ENCODE results near the gene RAD51B.
"Not testable (repeated sequence)": the region's sequence is repeated elsewhere in the genome, so short reads cannot be mapped to it uniquely, and the experiment has no call there.

Gene RAD51B

DNA sequence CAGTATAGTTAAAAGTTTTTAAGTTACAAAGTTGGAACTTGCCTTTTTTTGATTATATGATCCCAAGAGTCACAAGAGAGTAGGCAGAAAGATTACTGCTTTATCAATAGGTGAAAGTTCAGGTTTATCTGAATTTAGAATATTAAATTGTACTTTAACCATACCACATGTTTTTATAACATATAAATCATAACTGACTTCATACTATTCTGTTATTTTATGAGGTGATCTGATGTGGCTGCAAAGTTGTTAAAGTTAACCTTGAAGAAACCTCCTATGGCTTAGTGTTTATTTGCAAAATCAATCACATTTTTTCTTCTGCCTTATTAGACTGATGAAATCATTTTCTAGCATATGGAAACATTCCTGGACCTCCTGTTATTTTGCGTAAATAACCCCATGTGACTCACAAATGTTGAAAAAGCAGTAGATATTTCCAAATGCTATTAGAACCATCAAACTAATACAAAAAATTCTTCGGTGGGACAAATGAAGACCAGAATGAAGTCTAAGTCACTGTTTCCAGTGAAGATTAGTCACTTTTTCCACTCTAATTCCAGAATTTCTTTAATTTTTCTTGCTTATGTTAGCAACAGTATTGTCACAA, 132.1 kb downstream of the RAD51B start:
- DNase-seq, result no peak

DNA sequence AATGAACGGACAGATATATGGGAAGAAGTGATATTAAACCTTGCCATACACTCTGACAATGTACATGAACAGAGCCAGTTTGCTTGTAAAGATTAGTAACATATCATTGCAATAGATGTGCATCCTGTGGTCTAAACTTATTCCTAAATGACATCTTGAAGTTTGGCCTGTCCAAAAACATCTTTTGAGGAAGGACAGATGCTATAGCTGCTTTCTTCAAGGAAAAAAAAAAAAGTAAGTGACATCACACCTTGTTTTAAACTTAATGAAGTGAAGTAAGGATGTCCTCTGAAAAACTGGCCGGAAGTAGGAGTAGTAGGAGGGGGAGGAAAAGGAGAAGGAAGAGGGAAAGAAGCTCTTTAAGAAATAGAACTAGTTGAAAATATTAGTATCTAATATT, 132.8 kb downstream of the RAD51B start:
- no peak for DNase-seq

DNA sequence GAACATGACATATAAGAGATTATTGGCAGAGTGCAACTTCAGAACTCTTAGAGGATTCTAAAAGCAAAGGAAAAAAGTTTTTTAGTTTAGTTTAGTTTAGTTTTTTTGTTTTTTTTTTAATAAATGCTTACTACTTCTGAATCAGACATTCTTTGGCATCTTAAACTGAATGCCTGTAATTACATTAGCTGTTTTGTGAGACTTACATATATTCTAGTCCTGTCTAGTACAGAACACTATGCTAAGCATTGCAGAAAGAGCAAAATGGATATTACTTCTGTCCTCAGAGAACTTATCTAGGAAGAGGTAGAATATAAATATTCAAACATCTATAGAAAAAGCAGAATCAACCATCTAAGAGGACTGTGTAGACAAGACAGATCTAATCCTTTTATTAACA, 133.2 kb downstream of the RAD51B start:
- DNase-seq, result no peak

DNA sequence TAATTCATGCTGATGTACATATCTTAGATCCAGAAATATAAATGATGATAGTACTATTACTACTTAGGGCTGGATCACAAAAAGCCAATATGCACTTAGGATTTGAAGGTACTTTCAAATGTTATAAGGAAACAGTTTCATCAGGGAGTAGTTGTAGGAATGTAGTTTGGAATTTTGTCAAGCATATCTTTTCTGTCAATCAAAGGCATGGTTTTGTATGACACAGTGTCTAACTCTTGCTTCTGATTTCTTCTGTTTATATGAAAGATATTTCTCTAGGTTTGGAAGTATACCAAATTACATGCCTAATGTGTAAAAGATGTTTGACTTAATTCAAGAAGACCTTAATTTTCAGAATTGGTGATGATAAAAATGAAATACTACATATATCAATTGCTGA, 135.7 kb downstream of the RAD51B start:
- DNase-seq, result no peak

DNA sequence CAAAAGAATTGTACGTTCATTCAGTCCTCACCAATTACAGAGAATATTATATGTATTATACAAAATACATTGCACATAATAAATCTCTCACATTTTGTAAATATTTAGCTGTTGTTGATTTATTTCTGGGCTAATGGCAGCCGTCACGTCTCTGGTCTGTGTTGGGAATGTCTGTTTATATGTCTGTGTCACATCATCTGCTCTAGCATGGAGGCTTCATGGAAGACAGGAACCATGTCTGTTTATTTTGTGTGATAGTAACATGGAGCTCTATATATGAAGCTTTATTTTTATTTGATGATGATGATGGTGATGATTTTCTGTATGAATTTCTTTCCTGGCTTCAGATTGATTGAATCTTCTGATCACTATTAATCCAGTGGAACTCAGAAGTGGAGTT, 138.4 kb downstream of the RAD51B start:
- no peak for DNase-seq

DNA sequence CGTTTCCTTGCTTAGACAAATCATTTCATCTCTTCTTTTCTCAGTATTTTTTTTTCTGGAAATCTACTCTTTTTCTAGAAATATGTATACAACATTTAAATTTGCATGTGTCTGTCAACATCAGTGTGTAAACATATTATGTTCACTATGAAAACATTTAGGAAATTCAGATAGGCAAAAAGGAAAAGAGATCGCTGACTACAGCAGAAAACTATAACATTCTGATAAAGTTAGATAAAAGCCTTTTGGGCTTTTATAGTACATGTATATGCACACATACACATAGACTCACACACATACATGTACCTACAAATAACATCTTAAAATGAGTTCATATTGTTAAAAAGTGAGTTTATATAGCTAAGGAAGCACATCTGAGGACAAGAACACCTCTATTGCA, 142.1 kb downstream of the RAD51B start:
- no peak for DNase-seq

DNA sequence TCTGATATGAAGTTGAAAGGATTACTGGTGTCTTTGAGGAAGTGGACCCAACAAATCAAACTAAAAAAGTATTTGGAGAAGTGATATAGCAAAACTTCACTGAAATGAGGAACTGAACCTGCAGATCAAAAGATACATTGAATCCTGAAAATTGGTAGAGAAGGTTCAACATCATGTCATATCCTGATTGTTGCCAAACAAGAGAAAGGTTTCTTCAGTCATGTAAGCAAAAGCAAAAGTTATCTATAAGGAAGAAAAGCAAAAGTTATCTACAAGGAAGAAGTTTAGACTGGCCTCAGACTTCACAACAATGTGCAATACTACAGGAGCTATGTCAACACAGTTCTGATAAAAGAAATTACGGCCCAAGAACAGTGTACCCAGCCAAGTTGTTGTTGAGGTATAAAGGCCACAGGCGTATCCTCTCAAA, 142.7 kb downstream of the RAD51B start:
- DNase-seq, result peak in 1 of 2 donors; percentile 6

DNA sequence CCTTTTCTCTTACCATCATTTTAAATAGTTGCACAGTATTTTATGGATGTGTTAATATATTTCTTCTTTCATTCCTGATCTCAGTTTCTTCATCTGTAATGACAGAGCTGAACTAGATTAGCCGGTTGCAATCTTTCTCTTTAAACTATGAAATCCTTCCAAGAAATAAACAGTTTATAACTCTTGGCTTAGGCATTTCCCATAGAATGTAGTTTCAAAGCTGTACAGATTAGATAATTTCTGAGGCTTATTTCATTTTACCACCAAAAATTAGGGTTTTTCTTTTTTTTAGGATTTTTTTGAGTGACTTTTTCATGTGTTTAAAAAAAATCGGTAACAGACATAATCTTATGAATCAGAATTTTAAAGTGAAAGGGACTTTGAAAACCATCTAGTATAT, 144.0 kb downstream of the RAD51B start:
- no peak for DNase-seq

DNA sequence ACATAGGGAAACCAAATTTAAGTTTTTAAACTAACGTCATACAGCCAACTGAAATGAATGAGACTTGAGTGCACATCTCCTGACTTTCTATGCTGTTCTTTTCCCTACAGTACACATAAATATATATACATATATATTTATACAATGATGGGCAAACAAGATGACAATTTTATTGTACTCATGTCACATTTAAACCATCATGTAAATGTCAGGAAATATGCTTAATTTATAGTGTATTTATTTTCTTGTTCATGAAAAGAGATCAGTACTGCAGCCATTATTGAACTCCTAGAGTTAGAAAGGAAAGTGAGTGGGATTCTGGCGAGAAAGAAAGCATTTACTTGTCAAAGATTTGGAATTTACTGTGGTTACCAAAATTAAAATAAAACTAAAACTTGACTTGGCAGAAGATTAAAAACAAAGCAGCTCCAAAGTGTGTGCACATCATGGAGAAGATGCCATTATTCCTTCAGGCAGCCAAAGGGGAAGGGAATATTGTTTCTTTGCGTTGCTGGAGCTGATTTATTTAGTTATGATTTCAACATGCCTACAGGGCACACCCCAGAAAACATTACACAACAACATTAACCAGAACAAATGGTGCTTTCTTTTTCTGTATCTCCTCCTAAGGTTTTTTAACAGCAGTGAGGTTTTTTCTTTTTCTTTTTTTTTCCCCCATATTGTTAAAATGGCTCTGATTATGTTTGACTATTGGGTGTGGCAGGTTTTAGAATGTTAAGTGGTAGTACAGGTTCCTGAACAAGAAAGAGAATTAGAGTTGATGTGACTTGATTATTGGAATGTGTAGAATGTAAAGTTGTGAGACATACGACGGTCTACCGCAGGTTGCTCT, 144.6 kb downstream of the RAD51B start:
- no peak for DNase-seq

DNA sequence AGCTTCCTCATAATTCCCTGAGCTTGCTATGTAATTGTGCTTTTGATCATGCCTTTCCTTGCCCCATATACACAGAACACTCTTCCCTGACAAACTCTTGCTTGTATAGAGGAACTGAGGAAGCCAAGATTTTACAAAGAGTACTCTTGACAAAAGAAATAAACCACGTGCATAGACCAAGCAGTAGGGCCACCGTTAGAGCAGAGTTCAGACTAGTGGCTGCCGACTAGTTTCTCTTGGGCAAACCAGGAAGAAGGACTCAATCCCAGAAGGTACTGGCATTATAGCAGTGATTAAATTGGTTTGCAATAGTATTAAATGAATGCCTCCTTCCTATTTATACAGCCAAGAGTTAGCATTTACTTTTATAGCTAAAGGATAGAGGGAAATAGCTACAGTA, 146.1 kb downstream of the RAD51B start:
- no peak for DNase-seq

DNA sequence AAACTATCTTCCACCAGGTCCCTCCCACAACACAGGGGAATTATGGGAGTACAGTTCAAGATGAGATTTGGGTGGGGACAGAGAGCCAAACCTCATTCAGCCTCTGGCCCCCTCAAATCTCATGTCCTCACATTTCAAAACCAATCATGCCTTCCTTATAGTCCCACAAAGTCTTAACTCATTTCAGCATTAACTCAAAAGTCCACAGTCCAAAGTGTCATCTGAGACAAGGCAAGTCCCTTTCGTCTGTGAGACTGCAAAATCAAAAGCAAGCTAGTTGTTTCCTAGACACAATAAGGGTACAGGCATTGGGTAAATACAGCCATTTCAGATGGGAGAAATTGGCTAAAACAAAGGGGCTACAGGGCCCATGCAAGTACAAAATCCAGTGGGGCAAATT, 147.6 kb downstream of the RAD51B start:
- no peak for DNase-seq

DNA sequence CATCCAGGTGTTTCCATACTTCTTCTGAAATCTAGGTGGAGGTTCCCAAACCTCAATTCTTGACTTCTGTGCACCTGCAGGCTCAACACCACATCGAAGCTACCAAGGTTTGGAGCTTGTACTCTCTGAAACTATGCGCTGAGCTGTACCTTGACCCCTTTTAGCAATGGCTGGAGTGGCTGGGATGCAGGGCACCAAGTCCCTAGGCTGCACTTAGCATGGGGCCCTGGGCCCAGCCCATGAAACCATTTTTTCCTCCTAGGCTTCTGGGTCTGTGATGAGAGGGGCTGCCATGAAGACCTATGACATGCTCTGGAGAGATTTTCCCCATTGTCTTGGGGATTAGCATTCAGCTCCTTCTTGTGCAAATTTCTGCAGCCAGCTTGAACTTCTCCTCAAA, 148.4 kb downstream of the RAD51B start:
- DNase-seq, result not testable (repeated sequence)

DNA sequence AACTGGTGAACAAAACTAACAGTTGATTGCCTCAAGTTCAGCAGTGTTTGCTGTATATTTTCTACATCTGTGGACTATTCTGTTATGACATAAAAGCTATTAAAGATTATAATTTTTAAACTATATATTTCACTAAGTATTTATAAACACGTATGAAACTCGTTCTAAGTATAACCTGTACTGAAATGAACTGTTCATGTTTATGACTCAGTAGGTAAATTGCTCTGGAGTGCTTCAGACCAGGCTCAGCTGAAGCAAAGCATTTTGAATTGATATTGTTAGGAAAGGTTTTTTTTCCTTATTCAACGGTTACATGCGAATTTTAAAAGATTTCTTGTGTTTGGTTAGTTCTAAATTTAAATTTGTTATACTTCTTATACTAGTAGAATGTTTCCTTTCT, 151.3 kb downstream of the RAD51B start:
- DNase-seq, result no peak

DNA sequence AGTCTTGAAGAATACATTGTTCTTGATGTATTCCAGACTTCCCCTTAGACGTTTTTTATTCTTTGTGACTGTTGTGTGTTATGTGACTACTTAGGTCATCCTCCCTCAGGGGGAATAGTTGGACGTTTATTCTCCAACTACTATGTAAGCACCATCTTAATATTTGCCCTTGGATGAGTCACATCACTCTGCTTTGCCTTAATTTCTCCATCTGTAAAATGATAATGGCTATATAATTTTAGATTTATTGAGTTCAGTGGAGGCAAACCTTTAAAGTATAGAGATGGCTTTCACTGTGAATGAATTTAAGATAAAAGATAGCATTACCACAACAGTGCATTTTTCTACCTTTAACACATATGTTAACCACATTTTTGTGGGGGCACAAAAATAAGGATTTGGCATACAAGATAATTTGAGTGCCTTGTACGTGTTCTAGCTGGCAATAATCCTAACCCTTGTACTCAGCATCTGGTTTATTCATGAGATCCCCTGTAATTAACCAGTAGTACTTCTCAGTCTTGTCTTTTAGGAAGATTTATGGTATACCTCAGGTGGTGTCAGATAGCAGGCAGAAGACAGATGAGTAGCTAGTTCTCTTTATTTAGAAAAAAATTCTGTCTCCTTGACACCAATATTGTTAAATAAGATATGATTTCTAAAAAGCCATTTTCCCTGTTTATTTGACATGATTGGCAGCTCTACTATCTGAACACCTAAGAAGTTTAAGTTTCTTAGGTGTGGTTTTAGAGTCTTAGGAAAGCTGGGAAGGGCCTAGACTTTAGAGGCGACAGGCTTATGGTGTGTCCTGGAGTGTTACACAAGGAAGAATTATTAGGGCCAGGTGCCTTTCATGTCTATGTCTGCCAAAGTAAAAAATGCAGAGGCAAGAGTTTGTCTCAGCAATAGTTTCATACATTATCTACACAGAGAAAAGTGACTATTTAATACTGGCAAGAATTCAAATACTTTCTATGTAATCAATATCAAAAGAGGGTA, 152.3 kb downstream of the RAD51B start:
- DNase-seq, result no peak

DNA sequence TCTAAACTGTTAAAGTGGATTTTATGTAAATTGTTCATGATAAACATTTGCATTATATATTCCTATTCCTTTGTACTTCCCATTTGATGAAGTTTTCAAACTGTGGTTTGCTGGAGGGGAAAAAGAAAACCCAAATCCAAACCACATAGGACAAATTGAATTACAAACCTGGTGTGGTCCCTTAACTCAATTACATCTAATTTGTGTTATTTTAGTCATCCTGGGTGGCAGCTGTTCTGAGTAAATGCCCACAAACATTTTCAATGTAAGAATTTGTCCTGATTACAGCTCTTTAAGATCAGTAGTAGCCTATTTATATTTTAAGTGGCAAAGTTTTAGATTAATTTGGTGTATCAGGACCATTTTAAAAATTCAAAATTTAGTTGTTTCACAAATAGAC, 153.9 kb downstream of the RAD51B start:
- no peak for DNase-seq

DNA sequence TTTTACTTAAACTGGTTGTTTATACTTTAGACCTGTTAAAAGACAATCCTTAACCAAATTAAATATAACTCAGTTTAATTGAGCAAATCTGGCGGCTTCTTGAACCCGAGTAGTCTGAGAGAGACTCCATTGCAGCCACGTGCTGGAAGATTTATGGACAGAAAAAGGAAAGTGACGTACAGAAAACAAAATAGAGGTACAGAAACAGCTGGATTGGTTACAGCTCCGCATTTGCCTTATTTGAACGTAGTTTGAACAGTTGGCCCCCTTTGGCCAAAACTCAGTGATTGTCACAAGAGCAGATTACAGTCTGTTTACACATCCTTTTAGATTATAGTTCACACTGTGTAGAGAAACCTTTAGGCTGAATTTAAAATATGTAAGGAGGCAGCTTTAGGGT, 155.9 kb downstream of the RAD51B start:
- DNase-seq, result no peak

DNA sequence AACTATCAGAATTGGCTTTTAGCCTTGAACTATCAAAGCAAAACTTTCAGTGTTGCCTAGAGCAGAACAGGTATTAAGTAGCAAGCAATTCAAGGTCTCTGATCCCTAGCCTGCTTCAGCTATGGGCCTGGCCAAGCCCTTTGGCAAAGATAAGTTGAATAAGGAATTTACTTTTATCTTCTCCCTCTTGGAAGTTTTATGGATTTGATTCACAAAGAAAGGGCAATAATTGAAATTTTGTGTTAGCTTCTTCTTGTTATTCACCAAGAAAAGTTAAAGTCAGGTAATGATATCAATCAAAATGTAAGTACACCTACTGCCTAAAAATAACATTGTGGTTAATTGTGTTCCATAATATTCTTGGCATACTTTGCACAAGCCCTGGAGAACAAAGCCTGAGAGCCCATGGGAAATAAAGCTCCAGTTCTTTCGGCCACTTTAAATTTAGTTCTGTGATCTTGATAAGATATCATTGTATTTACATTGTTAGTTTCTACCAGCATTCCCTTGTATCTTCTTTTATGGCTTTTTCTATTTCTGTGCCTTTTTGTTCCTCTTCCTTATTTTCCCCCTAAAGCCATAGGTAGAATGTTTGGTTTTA, 158.0 kb downstream of the RAD51B start:
- no peak for DNase-seq

DNA sequence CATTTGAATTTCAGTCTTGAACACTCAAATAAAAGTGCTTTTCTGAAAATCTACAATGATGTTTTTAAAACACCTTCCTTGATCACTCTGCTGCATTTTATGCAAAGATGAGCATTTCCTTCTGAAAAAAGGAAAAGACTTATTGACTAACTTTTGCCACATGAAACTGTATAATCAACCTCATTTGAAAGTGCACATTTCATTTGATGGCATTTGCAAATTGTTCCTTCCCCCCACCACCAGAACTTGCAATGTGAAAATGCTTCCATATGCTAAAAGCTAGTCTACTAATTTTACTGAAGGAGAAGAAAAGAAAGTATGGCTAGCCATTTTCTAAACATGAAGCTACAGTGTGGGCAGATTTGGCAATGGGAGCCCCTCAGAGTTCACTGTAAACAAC, 159.2 kb downstream of the RAD51B start:
- no peak for DNase-seq

DNA sequence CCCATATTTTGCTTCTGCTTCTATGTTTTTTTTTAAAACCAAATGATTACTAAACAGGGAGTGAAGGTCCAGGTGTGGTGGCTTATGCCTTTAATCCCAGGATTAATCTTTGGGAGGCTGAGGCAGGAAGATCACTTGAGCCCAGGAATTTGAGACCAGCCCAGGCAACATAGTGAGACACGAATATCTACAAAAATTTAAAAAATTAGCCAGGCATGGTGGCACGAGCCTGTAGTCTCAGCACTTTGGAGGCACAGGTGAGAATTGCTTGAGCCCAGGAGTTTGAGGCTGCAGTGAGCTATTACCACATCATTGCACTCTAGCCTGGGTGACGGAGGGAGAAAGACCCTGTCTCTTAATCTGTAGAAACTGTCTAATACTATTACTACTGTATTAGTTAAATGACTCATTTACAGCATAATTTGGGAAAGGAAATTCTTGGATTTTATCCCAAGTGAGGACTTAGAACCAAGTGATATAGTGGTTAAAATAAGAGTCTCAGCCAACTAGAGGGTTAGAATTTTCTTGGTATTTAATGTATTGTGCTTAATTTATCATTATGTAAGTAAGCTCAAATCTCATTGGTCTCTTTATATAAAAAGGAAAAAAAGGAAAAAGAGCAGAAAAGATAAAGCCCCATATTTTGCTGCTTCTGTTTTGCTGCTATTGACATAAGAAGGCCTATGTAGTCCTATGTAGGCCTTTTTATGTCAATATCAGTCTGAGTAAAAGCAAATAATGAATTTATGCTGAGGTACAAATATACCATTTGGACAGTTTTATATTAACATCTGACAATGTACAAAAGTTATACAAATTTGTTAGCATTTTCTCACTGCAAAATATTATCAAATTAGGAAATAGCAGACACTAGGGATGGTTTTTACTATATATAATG, 163.4 kb downstream of the RAD51B start:
- no peak for DNase-seq

DNA sequence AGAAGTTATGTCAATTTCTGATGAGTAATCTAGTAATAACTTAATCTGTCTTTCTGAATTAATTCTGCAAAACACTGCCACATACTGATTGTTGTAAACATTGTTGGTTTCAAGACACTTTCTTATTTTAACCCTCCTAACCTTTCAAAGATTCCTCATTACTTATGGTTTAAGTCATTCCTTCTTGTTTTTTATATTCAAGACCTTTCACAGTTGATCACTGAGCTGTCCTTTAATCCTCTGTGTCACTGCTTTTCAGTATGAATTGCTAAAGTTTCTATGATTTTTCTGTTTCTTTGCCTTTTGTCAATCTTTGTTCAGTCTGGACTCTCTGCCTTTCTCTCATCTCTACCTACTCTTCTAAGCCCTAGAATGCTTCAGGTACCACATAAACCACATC, 164.7 kb downstream of the RAD51B start:
- no peak for DNase-seq

DNA sequence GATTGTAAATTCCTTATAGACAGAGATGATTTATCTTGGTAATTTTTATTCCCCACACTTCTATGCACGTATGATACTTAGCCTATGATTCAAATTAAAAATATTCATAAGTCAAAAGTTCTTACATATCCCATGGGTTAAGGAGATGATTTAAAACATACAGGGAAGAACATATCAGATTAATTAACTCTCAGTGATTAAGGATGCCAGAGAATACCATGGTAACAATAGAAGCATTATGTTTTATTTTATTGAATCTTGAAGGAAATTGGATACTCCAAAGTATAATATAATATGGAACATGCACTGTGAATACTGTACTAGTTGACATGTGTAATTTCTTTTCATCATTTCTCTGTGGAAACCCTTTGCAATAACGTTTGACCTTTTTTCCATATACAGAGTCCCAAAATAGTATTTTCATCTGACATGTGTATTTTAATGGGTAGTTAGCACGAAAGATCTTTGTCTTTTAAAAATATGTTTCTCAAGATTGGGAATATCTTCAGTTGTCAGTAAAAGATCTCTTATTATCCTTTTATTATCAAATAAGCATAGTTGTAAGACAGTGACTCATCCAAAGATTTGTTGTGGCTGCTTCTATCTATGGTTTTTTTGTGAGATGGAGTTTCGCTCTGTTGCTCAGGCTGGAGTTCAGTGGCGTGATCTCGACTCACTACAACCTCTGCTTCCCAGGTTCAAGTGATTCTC, 166.7 kb downstream of the RAD51B start:
- DNase-seq, result no peak
